HG02884 (cell line): ENCODE data around the gene LAMC1.

Experiments
- ATAC-seq: cut with Tn5 transposase; IDR thresholded peaks from one replicate; pipeline ENCODE4 v1.9.1; 2021; ENCODE audit warnings: mild to moderate bottlenecking, moderate library complexity; ENCODE audit not compliant: unreplicated experiment

LAMC1 gene

DNA sequence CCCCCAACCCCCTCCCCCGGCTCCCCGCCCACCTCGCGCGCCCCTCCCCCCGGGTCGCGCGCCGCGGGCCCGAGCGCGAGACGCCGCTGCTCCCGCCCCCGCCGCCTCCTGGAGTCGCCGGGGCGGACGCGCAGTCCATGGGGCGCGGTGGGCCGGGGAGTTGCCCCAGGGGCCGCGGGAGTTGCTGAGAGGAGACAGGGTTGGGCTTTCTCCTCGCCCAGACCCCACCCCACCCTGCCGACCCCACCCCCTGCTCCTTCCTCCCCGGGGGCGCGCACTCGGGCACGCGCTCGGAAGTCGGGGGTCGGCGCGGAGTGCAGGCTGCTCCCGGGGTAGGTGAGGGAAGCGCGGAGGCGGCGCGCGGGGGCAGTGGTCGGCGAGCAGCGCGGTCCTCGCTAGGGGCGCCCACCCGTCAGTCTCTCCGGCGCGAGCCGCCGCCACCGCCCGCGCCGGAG is at the start of gene LAMC1:
TSS of gene LAMC1 (plus strand) at position 275 of the 455 bp plus-strand sequence. CDS start 297 bp downstream, outside the sequence.
- ATAC-seq, result peak; percentile 15

DNA sequence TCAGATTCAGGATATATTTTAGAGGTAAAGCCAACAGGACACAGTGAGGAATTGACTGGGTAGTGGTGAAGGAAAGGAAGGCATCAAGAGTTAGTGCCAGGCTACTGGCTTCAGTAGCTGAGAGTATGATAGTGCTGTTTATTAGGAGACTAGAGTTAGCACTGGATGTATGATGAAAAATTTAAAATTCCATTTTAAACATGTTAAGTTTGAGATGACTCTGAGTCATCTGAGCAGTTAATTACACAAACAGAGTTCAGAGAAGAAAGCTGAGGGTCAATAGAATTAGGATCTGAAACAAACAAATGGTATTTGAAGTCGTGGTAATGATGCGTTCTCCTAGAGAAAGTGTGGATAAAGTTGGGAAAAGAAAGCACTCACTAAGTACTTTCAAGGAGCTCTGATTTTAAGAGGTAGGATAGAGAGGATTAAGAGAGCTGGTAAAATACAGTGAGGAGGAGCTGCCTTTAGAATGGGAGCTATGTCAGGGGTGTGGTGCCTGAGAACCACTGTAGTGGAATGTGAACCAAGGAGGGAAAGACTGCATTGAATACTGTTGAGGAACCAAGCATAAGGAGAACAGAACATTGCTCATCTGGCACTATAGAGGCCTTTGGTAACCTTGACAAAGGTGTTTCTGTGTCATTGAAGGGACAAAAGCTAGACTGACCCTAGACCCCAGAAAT is 48.6 kb upstream of the LAMC1 start:
- ATAC-seq, result no peak

DNA sequence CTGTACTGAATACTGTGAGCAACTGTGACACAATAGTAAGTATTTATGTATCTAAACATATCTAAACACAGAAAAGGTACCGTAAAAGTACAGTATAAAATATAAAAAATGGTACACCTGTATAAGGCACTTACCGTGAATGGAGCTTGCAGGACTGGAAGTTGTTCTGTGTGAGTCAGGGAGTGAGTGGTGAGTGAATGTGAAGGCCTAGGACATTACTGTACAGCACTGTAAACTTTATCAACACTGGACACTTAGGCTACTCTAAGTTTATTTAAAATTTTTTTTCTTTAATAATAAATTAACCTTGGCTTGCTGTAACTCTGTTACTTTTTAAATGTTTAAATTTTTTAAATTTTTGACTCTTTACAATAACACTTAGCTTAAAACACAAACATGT is 45.7 kb upstream of the LAMC1 start:
- no peak for ATAC-seq

DNA sequence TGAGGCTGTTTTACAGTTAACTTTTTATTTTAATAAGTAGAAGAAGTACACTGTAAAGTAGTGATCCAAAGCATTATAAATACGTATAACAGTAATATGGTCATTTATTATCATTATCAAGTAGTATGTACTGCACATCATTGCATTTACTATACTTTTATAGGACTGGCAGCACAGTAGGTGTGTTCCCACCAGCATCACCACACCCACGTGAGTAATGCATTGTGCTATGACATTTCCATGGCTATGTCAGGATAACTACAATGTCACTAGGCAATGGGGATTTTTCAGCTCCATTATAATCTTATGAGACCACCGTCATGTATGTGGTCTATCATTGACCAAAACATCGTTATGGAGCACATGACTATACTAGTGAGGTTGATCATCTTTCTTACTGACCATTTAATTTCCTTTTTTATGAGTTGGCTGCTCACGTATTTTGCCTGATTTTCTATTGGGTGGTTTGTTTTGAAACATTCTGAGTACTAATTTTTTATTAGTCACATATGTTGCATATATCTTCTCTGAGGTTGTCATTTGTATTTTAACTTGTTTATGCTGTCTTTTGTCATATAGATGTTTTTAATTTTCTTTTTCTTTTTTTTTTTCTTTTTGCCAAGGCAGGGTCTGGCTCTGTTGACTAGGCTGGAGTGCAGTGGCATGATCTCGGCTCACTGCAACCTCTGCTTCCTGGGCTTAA is 44.9 kb upstream of the LAMC1 start:
- no peak for ATAC-seq

DNA sequence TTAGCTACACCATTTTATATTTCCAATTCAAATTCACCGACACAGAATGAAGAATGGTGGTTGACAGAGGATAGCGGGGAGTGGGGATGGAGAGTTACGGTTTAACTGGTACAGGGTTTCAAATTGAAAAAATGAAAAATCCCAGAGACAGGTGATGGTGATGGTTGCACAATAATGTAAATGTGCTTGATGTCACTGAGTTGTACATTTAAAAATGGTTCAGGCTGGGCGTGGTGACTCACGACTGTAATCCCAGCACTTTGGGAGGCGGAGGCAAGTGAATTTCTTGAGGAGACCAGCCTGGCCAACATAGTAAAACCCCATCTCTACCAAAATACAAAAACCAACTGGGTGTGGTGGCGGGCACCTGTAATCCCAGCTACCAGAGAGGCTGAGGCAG is 39.1 kb upstream of the LAMC1 start:
- no peak for ATAC-seq

DNA sequence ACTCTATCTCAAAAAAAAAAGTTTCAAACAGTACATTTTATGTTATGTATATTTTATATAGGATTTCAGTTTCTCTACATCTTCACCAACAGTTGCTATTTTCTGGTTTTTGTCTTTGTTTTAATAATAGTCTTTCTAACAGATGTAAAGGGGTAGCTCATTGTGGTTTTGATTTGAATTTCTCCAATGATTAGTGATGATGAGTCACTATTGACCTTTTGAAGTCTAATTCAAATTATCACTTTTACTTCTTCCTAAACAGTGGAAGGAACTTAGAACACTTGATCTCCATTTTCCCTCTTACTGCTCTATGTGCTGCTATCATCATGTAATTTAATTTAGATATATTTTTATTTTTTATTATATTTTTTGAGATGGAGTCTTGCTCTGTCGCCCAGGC is 38.6 kb upstream of the LAMC1 start:
- ATAC-seq, result no peak

DNA sequence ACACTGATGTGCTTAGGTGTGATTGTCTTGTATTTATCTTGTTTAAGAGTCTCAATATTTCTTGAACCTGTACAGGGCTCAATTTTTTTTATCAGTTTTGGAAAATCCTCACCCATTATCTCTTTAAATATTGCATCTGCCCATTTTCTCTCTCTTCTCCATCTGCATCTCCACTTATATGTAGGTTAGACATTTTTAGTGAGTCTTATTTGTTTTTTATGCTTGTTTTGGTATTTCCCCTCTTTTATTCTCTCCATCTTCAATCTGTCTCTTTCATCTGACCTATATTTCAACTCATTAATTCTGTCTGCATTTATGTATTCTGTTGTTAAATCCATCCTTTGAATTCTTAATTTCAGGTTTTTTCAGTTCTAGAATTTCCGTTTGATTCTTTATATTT is 37.3 kb upstream of the LAMC1 start:
- ATAC-seq, result no peak

DNA sequence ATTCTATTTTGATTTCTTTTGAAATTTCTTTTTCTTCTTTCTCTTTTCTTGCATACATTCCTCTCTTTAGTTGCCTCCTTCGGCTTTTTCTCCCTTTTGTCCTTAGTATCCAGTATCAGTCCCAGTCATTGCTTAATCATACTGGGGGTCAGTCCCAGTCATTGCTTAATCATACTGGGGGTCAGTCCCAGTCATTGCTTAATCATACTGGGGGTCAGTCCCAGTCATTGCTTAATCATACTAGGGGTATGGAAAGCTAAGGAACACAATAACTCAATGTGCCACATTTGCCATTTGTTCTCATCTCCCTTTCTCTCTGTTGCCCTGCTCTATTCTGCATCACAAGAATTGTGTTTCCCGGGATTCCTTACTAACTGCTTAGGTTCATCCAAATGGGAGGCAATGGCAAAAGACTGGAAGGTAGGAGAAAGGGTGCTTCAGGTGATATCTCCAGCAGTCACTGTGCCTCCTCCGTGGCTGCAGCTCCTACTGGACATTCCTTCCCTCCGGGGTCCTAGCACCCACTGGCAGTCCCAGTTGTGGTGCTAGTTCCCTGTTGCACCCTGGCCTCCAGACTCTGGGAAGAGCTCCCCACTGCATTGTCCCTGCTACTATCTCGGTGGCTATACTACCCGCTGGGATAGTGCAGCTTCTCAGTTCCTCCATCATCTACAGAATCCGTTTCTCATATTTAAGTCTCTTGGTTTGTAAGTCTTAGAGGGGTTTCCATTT is 32.6 kb upstream of the LAMC1 start:
- no peak for ATAC-seq

DNA sequence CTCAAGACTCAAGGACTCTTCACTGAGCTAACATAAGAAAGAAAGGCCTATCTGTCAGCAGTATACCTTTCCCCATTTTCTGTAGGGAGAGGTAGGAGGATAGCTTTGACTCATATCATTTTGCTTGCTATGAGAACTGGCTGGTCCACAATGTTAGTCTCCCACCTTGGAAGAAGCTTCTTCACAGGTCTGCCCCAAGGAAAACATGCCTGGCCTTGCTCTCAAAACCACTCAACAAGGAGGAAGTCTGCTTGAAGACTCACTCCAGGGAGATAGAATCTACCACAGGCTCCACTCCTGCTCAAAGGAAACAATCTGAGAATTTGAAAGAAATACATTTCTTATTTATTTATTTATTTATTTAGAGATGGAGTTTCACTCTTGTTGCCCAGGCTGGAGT is 29.5 kb upstream of the LAMC1 start:
- no peak for ATAC-seq

DNA sequence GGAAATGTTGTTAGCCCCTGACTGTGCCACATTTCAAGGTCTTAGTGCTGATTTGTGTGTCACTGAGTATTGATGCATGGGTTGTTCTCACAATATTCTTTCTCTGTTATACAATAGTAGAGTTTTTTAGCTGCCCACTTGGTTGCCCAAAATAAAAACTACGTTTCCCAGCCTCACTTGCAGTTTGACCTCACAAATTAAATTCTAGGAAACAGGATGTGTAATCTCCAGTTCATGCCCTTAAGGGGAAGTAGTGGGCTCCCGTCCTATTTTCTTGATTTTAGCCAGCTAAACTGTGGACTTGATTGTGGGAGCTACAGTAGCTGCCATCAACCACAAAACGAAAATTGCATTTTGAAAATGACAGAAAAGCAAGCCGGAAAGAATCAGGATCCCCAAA is 27.3 kb upstream of the LAMC1 start:
- ATAC-seq, result no peak

DNA sequence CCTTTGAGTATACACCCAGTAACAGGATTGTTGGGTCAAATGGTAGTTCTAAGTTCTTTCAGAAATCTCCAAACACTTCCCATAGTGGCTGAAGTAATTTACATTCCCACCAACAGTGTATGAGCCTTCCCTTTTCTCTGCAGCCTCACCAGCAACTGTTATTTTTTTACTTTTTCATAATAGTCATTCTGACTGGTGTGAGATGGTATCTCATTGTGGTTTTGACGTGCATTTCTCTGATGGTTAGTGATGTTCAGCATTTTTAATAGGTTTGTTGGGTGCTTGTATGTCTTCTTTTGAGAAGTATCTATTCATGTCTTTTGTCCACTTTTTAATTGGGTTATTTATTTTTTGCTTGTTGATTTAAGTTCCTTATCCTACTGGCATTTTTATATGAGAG is 26.4 kb upstream of the LAMC1 start:
- ATAC-seq, result no peak

DNA sequence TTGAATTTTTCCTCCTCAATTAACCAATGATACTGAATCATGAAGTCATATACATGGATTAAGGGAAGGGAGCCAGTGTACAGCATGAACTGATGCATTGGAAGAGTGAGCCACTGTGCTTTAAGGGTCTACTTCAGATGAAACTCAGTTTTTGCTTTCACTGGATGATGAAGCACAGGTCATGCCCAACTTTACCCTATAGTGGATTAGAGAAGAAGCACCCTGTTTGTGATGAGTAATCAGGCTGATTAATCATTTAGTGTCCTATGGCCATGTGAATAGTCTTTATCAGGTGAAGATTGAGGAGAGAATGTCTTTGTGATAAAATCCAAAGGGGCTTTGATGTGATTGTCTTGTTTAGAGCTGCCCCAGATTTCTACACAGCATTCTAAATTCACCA is 24.7 kb upstream of the LAMC1 start:
- no peak for ATAC-seq

DNA sequence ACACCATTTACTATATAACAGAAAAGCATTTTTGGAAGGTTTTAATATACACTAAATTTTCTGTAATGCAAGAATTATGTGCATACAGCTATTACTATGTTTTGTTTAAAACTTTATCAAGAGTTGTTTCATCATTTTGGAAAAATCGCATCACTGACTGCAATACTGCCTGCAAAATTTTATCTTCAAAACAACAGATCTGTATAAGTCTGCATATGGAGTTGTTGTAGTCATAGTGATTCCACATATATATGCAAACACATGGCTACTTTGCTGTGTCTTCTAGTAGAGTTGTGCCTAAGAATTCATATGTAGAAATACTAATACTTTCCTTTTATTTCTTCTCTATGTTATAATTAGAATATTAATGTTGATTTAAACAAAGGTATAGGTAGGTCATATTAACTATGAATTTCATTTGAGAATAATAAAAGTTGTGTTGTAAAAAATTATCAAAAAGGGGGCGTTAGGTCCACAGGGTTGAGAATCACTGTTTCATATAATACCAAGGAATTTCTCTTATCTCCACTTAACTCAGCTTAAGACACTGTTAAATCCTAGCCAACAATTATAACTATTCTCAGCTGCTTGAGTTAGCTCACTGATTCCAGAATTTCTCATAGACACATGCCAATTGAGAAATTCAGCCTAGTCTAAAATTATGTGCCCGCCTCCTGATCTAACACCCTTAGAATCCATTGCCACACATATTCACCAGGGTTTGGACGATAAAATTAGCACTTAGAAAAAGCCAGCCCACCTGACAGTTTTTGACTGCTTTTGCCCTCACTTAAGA is 22.9 kb upstream of the LAMC1 start:
- ATAC-seq, result no peak

DNA sequence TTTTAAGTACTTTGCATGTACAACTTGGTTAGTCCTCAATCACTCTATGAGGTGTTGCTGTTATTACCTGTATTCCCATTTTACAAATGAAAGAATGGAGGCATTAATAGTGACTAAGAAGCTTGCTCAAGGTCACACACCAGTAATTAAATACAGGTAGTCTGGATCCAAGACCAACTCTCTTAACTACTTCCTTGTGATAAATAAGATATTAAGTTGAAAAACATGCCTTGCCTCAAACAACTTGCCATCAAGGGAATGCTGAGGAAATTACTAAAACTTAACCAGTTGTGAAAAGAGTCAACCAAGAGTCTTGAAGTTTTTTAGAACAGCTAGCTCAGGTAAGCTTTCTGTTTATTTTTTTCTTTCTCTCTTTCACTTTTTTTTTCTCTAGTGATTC is 21.0 kb upstream of the LAMC1 start:
- ATAC-seq, result no peak

DNA sequence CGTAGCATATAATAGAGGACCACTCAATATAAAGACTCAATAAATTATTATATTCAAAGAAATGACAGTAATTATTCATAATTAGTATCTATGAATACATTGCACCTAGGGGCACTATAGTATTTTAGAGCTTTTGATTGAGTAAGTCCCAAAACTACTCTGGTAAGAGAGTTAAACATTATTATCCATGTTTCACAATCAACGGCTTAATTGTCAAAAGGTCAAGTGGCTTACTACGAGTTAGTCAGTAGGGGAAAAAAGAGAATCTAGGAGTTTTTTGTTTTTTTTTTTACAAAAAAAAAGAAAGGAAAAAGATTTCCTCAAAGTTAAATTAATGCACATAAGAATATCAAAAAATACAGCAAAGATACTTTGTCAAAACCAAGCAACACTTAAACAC is 20.4 kb upstream of the LAMC1 start:
- no peak for ATAC-seq

DNA sequence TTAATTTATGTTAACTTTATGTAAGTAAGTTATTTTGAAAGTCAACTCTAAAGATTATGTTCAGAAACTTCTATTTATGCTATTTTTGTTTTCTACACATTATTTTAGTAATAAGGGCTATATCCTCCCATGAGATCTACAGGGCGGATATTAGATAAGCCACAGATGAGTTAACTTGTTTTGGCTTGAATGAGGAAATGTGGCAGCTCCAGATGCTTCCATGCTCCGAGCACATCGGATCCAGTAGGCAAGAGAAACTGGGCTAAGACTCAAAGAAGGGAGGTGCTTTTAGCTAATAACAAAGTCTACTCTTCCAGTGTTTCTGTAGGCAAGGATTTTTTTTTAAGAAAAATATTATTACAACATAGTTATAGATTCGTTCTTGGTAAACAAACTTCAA is 20.0 kb upstream of the LAMC1 start:
- no peak for ATAC-seq

DNA sequence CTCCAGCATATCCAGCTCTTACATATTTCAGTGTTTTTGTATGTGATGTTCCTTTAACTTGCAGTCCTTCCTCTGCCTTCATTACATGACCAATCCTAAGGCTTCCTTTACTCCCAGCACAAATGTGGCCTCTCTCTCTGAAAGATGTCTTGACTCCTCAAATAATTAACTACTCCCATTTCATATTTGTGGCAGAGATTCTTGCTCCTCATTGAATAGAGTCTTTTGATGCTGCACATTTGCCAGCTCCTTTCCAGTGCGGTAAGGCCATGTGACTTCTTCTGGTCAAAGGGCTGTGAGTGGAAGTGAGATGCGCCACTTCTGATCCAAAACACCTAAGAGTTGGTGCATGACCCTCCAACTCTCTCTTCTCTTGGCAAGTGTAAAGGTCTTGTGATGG is 19.1 kb upstream of the LAMC1 start:
- ATAC-seq, result no peak

DNA sequence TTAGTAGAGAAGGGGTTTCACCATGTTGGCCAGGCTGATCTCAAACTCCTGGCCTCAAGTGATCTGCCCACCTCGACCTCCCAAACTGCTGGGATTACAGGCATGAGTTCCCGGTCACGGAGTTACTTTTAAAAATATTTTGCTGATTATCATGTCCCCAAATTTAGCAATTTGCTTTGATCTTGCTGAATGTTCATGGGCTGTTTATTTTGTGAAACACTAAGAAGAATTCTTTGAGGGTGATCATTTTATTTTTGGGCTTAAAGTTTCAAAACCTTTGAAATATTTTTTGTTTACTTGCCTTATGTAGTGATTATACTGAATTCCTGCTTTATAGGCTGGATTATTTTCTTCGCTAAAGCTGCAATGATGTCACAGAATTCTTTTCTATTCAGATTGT is 11.4 kb upstream of the LAMC1 start:
- ATAC-seq, result no peak

DNA sequence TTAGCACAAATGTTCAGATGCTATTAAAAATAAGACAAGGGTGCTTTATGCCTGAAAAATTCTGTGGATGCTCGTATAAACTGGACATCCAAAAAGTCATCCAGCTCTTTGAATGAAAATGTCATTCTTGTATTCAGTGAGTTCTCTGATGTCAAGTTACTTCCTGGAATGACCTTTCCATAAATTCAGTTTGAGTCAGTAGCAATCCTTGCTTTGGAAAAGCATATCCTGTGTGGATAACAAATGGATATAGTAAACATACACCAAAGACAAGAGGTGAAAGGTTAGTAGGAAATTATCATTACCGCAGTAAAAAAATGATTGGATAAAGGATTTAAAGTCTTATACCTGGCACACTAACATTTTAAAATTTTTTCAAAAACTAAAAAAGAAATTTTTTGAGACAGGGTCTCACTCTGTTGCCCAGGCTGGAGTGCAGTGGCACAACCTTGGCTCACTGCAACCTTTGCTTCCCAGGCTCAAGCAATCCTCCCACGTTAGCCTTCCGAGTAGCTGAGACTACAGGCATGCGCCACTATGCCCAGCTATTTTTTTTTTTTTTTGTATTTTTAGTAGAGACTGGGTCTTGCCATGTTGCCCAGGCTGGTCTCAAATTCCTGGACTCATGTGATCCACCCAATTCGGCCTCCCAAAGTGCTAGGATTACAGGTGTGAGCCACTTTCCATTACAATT is 10.8 kb upstream of the LAMC1 start:
- no peak for ATAC-seq

DNA sequence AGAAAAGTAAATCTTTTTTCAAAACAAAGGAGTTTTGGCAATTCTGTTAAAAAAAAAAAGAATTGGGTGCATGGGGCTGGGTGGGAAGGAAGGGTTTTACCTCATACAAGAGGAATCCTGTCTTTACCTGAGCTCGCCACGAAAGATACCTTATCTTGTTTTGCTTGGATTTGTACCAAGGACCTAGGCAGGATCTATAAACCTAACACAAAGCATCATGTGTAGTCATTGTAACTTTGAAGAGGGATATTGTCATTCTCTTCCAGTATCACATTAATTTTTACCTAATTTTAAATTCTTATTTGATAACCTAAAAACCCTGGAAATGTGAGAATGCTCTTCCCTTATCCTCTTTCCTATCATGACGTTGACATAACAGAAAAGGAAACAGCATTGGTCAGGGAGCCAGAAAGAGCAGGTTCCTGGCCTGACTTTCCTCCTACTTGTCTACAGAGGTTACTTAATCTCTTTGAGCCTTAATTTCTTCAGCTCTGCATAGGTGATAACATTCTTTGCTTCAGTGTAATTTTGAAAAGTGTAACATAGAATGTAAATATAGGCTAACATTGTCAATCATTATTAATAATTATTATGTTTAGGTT is 4.0 kb upstream of the LAMC1 start:
- no peak for ATAC-seq
